GM10248 (cell line): ENCODE measurements around the gene HOXC6.

Source experiments
- CTCF ChIA-PET: fragments of 300-600 bp; sonication (Branson Sonifier 250); formaldehyde crosslinking; extraction: SDS; loops from one replicate; lab custom pipeline; 2021; ENCODE audit warnings: antibody characterized with exemption; lab: Yijun Ruan, JAX
- POLR2A ChIA-PET: fragments of 350-650 bp; sonication (Branson Sonifier 250); formaldehyde crosslinking; extraction: SDS; loops from one replicate; lab custom pipeline; 2020; ENCODE audit warnings: antibody characterized with exemption; lab: Yijun Ruan, JAX
- DNase-seq: peaks from one replicate; pipeline ENCODE4 v3.0.0; 2012; ENCODE audit errors: extremely low spot score
- CTCF ChIP-seq: IDR thresholded peaks from 2 replicates; pipeline ENCODE4 v1.5.1; 2012; ENCODE audit warnings: mild to moderate bottlenecking, low read depth; ENCODE audit errors: extremely low read depth, missing control alignments, control extremely low read depth

Gene HOXC6

GRCh38 chr12:54029529-54030441, 1.5 kb downstream of the HOXC6 start:
- CTCF ChIA-PET = interaction anchor here (0.7 to 10.1 kb wide), 6 partner anchors 23 to 185 kb away, joined by 3 to 214 read pairs (median 108); partner anchors contain the start of genes HOXC8 and SMUG1
- TF ChIP-seq CTCF = no peak
- no peak for DNase-seq
- POLR2A ChIA-PET = no interaction called here

GRCh38 chr12:54030442-54030801, 2.2 kb downstream of the HOXC6 start:
- no peak for TF ChIP-seq CTCF
- no peak for DNase-seq
- CTCF ChIA-PET = interaction anchor here (0.7 to 10.1 kb wide), 11 partner anchors 8 to 184 kb away, joined by 3 to 214 read pairs (median 26); partner anchors contain the start of genes HOXC10, HOXC8 and SMUG1
- POLR2A ChIA-PET = no interaction called here

DNA sequence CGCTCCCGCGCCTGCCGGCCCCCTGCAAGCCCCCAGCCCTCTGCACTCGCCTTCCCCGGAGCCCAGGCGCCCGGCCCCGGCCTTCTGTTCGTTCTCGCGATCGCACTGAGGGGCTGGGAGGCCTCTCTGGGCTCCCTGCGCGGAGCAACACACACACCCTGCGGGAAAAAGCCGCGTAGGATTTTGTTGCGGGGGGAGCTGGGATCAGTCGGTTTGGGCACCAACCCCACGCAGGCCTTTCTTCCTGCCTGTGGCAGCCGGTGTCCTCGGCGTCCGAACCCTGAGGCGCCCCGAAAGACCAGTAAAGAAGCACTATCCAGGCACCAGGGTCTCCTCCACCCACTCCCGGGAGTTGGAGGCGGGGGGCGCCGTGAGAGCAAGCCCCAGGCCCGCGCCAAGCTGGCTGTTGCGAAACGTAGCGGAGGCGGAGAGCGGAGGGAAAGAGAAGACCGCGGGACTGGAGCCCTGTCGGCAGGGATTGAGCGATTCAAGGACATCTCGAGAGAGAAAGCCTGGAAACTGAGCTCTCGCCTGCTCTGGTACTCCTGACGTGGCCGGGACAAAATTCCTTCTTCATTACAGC, 2.7 kb downstream of the HOXC6 start:
- POLR2A ChIA-PET = no interaction called here
- no peak for TF ChIP-seq CTCF
- CTCF ChIA-PET = interaction anchor here (0.7 to 10.1 kb wide), 16 partner anchors 9 to 184 kb away, joined by 4 to 214 read pairs (median 12); partner anchors contain the start of genes HOXC10, HOXC4, HOXC8 and SMUG1
- no peak for DNase-seq

- no peak for DNase-seq
- POLR2A ChIA-PET = no interaction called here
- TF ChIP-seq CTCF = no peak
- CTCF ChIA-PET = interaction anchor here (0.7 to 10.1 kb wide), 29 partner anchors 9 to 183 kb away, joined by 4 to 214 read pairs (median 8); partner anchors contain the start of genes HOXC10, HOXC4, HOXC8 and SMUG1
These were observed 3.2 kb downstream of the HOXC6 start for GRCh38 chr12:54031480-54031879.

DNA sequence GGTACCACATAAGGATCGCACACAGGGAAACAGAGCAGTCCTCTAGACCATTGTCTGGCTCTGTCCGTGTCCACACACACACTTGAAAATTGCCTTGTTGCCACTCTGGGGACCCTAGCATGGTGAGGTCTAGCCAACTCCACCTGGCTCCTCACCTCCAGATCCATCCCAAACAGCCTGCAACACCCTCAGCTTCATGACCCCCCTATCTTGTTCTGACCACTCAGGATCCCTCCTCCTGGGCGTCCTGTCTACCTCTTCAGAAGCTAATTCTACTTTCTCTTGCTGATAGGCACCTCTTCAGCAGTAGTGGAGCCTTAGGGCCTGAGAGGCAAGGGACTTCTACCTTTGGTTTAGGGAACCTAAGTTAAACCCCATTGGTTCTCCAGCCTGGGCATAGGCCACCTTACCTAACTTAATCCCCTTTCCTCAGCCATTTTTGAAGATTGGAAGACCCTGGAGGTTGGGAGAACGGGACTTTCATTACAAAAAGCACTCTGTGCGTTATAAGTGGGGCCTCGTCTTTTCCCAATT, 3.9 kb downstream of the HOXC6 start:
- CTCF ChIA-PET = interaction anchor here (0.6 to 10.1 kb wide), 43 partner anchors 9 to 347 kb away, joined by 3 to 214 read pairs (median 6); partner anchors contain the start of genes HOXC10, HOXC4, HOXC8 and SMUG1
- POLR2A ChIA-PET = no interaction called here
- TF ChIP-seq CTCF = no peak
- DNase-seq = no peak

- ChIA-PET POLR2A (no interaction called here), CTCF (interaction anchor here (0.6 to 10.1 kb wide), 45 partner anchors 9 to 346 kb away, joined by 3 to 214 read pairs (median 5); partner anchors contain the start of genes HOXC10, HOXC4, HOXC8 and SMUG1)
- peak; percentile 86 for DNase-seq
- peak; percentile 93 for TF ChIP-seq CTCF
These were observed 4.4 kb downstream of the HOXC6 start, which contains the start of gene HOXC5 for GRCh38 chr12:54032627-54033100. HOXC5 (plus strand) TSS chr12:54033050; CDS start chr12:54033123, 73 bp downstream.
